HepG2 (cell line): Measurements from ENCODE around the gene RRP36. TPM values are rescaled to one million over a fixed set of nuclear protein-coding genes. Genes with fewer than 3 reads are reported as not detected.

ENCODE experiments used
- CCAR2 ChIP-seq: fragments of 200-400 bp; formaldehyde crosslinking; optimal IDR thresholded peaks from 2 replicates; pipeline ENCODE3; 2018; ENCODE audit warnings: low read depth, mild to moderate bottlenecking, low read length, moderate library complexity
- HOXA5 ChIP-seq: sonication (generic); formaldehyde crosslinking; IDR thresholded peaks from 2 replicates; pipeline ENCODE4 v1.4.0; 2020; ENCODE audit warnings: missing genetic modification reagents
- IRX3 ChIP-seq: sonication (generic); formaldehyde crosslinking; IDR thresholded peaks from 2 replicates; pipeline ENCODE4 v1.8.1; 2023; ENCODE audit warnings: mild to moderate bottlenecking, low read depth, missing genetic modification reagents, borderline replicate concordance
- KLF15 ChIP-seq: sonication (generic); formaldehyde crosslinking; IDR thresholded peaks from 2 replicates; pipeline ENCODE4 v1.8.1; 2023; ENCODE audit warnings: borderline replicate concordance, mild to moderate bottlenecking, inconsistent platforms, missing genetic modification reagents, mixed read lengths
- MYNN ChIP-seq: sonication (generic); formaldehyde crosslinking; IDR thresholded peaks from 2 replicates; pipeline ENCODE4 v1.4.0; 2020; ENCODE audit warnings: mild to moderate bottlenecking, low read depth, missing genetic modification reagents
- RNF2 ChIP-seq: fragments of 450-650 bp; conservative IDR thresholded peaks from 2 replicates; pipeline ENCODE4 v1.6.1; 2016; ENCODE audit warnings: low read depth
- STAT5B ChIP-seq: sonication (generic); formaldehyde crosslinking; IDR thresholded peaks from 2 replicates; pipeline ENCODE4 v1.4.0; 2020; ENCODE audit warnings: missing genetic modification reagents
- ZC3H13 ChIP-seq: sonication (generic); formaldehyde crosslinking; IDR thresholded peaks from 2 replicates; pipeline ENCODE4 v1.8.1; 2023; ENCODE audit warnings: mild to moderate bottlenecking, missing genetic modification reagents, moderate library complexity
- ZKSCAN5 ChIP-seq: sonication (generic); formaldehyde crosslinking; IDR thresholded peaks from 2 replicates; pipeline ENCODE4 v1.5.1; 2020; ENCODE audit warnings: mild to moderate bottlenecking, missing genetic modification reagents
- ZNF354B ChIP-seq: sonication (generic); formaldehyde crosslinking; IDR thresholded peaks from 2 replicates; pipeline ENCODE4 v1.8.0; 2022; ENCODE audit warnings: mild to moderate bottlenecking, missing genetic modification reagents
- ZSCAN25 ChIP-seq: sonication (generic); formaldehyde crosslinking; IDR thresholded peaks from 2 replicates; pipeline ENCODE4 v1.8.0; 2022; ENCODE audit warnings: mild to moderate bottlenecking, missing genetic modification reagents
- polyA plus RNA-seq, 8 experiments: library from polyadenylated mRNA; depleted of rRNA in 3 of 8; stranded (reverse) in 7 of 8; unstranded in 1 of 8; fragments of >200 nt; fragmentation: Illumina TruSeq in 4 of 8; extraction: Trizol in 4 of 8; gene quantifications; 2 replicates each; pipeline versions ENCODE4 v1.2.1 to v1.2.3, GENCODE V29; 2011 to 2016; ENCODE audit warnings: low read depth in 4 of 8, missing spikeins in 1 of 8, mixed read lengths in 1 of 8; ENCODE audit not compliant: insufficient read depth in 1 of 8
- total RNA-seq, 5 experiments: library from RNA; depleted of rRNA; stranded (reverse); fragments of >200 nt; fragmentation: Illumina TruSeq; extraction: Trizol; gene quantifications; 2 replicates each; pipeline ENCODE4 v1.2.3, GENCODE V29; 2016; ENCODE audit warnings: low read depth in 1 of 5
- TF ChIP-seq, protein P1 (sequence below): sonication (generic); formaldehyde crosslinking; IDR thresholded peaks from 2 replicates; pipeline ENCODE4 v1.4.0; 2020; ENCODE audit warnings: missing genetic modification reagents
- TF ChIP-seq, protein P2 (sequence below): sonication (generic); formaldehyde crosslinking; IDR thresholded peaks from 2 replicates; pipeline ENCODE4 v1.4.0; 2020; ENCODE audit warnings: mild to moderate bottlenecking, missing genetic modification reagents
- TF ChIP-seq, protein P3 (sequence below): sonication (generic); formaldehyde crosslinking; IDR thresholded peaks from 2 replicates; pipeline ENCODE4 v1.4.0; 2020; ENCODE audit warnings: mild to moderate bottlenecking, missing genetic modification reagents
- TF ChIP-seq, protein P4 (sequence below): sonication (generic); formaldehyde crosslinking; IDR thresholded peaks from 2 replicates; pipeline ENCODE4 v1.4.0; 2020; ENCODE audit warnings: missing genetic modification reagents
- TF ChIP-seq, protein P5 (sequence below): IDR thresholded peaks from 2 replicates; pipeline ENCODE4 v1.6.1; 2016; ENCODE audit warnings: missing genetic modification reagents, missing compliant biosample characterization

RRP36 gene
- total and polyA plus RNA-seq, 2 of the 13 experiments (the other 11 are each of a cell fraction or from before 2014, with no cell fraction given) = 29.5 to 144 TPM

DNA sequence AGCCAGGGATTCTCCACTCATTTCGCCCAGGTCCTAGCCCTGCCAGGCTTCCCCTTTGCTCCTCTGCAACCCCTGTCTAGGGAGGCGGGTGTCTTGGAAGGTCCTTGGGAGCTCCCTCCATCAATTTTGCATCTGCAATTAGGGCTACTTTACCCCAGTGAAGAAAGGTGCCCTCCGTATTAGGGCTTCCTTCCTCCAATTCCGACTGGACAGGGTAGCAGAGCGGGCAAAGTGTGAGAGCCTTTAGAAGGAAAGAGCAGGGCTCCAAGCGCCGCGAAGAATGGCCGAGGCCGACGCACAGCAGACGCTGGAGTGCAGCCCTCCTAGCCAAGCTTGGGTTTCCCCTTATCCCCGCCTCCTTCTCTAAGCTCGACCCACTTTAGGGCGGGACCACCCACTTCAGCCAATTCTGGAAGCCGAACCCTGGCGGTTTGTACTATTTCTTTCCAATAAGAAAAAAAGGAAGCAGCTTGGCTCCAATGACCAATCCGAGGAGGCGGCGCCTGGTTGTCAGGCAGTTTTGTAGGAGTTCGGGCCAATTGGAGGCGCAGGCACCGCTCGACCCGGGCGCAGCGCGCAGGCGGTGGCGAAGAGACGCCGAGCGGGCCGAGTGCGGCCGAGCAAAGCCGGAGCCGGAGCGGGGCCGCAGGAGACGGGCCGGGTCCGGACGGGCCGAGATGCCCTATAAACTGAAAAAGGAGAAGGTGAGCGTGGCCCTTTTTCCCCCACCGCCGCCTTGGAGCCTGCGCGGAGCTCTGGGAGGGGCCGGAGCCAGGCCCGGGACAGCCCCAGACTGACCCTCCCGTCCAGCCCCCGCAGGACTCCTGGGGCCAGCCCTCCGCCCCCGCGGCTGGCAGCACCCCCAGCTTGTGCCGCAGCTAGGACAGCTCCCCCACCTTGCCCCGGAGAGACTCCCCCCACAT lies 37.2 kb upstream of the RRP36 start, which contains the start of gene PPP2R5D (continued):
- TF ChIP-seq CCAR2 (no peak), MYNN (CRISPR knock-in tag) (no peak), KLF15 (peak; percentile 69; the same call in 1 of the 2 replicates), ZSCAN25 (no peak), ZC3H13 (CRISPR knock-in tag) (no peak), ZNF354B (CRISPR knock-in tag) (0 out of 2 replicates have a peak, but pooled peaks have one; percentile 58), ZKSCAN5 (CRISPR knock-in tag) (no peak), RNF2 (no peak), IRX3 (CRISPR knock-in tag) (0 out of 2 replicates have a peak, but pooled peaks have one; percentile 65), HOXA5 (CRISPR knock-in tag) (peak; percentile 77), STAT5B (CRISPR knock-in tag) (no peak)
- TF ChIP-seq, protein P1, sequence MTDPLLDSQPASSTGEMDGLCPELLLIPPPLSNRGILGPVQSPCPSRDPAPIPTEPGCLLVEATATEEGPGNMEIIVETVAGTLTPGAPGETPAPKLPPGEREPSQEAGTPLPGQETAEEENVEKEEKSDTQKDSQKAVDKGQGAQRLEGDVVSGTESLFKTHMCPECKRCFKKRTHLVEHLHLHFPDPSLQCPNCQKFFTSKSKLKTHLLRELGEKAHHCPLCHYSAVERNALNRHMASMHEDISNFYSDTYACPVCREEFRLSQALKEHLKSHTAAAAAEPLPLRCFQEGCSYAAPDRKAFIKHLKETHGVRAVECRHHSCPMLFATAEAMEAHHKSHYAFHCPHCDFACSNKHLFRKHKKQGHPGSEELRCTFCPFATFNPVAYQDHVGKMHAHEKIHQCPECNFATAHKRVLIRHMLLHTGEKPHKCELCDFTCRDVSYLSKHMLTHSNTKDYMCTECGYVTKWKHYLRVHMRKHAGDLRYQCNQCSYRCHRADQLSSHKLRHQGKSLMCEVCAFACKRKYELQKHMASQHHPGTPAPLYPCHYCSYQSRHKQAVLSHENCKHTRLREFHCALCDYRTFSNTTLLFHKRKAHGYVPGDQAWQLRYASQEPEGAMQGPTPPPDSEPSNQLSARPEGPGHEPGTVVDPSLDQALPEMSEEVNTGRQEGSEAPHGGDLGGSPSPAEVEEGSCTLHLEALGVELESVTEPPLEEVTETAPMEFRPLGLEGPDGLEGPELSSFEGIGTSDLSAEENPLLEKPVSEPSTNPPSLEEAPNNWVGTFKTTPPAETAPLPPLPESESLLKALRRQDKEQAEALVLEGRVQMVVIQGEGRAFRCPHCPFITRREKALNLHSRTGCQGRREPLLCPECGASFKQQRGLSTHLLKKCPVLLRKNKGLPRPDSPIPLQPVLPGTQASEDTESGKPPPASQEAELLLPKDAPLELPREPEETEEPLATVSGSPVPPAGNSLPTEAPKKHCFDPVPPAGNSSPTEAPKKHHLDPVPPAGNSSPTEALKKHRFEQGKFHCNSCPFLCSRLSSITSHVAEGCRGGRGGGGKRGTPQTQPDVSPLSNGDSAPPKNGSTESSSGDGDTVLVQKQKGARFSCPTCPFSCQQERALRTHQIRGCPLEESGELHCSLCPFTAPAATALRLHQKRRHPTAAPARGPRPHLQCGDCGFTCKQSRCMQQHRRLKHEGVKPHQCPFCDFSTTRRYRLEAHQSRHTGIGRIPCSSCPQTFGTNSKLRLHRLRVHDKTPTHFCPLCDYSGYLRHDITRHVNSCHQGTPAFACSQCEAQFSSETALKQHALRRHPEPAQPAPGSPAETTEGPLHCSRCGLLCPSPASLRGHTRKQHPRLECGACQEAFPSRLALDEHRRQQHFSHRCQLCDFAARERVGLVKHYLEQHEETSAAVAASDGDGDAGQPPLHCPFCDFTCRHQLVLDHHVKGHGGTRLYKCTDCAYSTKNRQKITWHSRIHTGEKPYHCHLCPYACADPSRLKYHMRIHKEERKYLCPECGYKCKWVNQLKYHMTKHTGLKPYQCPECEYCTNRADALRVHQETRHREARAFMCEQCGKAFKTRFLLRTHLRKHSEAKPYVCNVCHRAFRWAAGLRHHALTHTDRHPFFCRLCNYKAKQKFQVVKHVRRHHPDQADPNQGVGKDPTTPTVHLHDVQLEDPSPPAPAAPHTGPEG (CRISPR knock-in tag) = peak; percentile 91
- TF ChIP-seq, protein P2, sequence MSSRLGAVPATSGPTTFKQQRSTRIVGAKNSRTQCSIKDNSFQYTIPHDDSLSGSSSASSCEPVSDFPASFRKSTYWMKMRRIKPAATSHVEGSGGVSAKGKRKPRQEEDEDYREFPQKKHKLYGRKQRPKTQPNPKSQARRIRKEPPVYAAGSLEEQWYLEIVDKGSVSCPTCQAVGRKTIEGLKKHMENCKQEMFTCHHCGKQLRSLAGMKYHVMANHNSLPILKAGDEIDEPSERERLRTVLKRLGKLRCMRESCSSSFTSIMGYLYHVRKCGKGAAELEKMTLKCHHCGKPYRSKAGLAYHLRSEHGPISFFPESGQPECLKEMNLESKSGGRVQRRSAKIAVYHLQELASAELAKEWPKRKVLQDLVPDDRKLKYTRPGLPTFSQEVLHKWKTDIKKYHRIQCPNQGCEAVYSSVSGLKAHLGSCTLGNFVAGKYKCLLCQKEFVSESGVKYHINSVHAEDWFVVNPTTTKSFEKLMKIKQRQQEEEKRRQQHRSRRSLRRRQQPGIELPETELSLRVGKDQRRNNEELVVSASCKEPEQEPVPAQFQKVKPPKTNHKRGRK (CRISPR knock-in tag) = no peak
- TF ChIP-seq, protein P3, sequence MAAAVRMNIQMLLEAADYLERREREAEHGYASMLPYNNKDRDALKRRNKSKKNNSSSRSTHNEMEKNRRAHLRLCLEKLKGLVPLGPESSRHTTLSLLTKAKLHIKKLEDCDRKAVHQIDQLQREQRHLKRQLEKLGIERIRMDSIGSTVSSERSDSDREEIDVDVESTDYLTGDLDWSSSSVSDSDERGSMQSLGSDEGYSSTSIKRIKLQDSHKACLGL (CRISPR knock-in tag) = peak; percentile 37; the same call in 1 of the 2 replicates
- TF ChIP-seq, protein P4, sequence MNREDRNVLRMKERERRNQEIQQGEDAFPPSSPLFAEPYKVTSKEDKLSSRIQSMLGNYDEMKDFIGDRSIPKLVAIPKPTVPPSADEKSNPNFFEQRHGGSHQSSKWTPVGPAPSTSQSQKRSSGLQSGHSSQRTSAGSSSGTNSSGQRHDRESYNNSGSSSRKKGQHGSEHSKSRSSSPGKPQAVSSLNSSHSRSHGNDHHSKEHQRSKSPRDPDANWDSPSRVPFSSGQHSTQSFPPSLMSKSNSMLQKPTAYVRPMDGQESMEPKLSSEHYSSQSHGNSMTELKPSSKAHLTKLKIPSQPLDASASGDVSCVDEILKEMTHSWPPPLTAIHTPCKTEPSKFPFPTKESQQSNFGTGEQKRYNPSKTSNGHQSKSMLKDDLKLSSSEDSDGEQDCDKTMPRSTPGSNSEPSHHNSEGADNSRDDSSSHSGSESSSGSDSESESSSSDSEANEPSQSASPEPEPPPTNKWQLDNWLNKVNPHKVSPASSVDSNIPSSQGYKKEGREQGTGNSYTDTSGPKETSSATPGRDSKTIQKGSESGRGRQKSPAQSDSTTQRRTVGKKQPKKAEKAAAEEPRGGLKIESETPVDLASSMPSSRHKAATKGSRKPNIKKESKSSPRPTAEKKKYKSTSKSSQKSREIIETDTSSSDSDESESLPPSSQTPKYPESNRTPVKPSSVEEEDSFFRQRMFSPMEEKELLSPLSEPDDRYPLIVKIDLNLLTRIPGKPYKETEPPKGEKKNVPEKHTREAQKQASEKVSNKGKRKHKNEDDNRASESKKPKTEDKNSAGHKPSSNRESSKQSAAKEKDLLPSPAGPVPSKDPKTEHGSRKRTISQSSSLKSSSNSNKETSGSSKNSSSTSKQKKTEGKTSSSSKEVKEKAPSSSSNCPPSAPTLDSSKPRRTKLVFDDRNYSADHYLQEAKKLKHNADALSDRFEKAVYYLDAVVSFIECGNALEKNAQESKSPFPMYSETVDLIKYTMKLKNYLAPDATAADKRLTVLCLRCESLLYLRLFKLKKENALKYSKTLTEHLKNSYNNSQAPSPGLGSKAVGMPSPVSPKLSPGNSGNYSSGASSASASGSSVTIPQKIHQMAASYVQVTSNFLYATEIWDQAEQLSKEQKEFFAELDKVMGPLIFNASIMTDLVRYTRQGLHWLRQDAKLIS = no peak
- TF ChIP-seq, protein P5, sequence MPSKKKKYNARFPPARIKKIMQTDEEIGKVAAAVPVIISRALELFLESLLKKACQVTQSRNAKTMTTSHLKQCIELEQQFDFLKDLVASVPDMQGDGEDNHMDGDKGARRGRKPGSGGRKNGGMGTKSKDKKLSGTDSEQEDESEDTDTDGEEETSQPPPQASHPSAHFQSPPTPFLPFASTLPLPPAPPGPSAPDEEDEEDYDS (CRISPR knock-in tag) = peak; percentile 98
